ENCODE results near the gene PPP1R1C. TPM values are rescaled to one million over a fixed set of nuclear protein-coding genes. Genes with fewer than 3 reads are reported as not detected.

The PPP1R1C gene
- polyA plus RNA-seq, 3 donors = 1.8 to 2.6 (median 2.0) TPM

Other genes starting within 250 kb of the PPP1R1C start
- 100 to 1,000 TPM; 173 to 194 (median 185) TPM for gene ITPRID2, start 94.1 kb upstream of the PPP1R1C start, polyA plus RNA-seq (ENCODE audit: insufficient read length in 3 of 3)

All from right renal cortex interstitium (tissue), 3 donors.